NCI-H446 (cell line): Measurements from ENCODE around the gene EIF3D.

Experiments used
- DNase-seq, 2 experiments: peaks; one replicate each; lab custom pipeline; 2025; lab: John Stamatoyannopoulos, UW

The EIF3D gene

GRCh38 chr22:36467042-36467810 lies 61.7 kb downstream of the EIF3D start:
- no peak for DNase-seq

DNA sequence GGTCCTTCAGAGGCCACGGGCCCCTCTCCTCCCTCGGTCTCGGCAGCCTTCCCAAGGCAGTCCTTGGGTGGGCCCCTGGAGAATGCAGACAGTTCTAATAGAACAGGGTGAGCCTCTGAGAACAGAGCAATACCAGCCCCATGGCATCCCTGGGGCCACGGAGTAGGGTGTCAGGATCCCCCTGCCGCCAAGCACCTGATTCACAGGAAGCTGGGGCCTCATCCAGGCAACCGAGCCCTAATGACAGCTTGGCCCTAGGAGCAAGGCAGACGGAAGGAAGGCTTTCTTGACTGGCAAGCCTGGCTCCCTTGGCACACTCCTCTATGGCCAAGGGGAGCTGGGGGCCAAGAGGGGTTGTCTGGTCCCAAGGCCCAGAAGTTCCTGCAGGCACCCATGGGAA lies 62.7 kb downstream of the EIF3D start:
- no peak for DNase-seq

DNA sequence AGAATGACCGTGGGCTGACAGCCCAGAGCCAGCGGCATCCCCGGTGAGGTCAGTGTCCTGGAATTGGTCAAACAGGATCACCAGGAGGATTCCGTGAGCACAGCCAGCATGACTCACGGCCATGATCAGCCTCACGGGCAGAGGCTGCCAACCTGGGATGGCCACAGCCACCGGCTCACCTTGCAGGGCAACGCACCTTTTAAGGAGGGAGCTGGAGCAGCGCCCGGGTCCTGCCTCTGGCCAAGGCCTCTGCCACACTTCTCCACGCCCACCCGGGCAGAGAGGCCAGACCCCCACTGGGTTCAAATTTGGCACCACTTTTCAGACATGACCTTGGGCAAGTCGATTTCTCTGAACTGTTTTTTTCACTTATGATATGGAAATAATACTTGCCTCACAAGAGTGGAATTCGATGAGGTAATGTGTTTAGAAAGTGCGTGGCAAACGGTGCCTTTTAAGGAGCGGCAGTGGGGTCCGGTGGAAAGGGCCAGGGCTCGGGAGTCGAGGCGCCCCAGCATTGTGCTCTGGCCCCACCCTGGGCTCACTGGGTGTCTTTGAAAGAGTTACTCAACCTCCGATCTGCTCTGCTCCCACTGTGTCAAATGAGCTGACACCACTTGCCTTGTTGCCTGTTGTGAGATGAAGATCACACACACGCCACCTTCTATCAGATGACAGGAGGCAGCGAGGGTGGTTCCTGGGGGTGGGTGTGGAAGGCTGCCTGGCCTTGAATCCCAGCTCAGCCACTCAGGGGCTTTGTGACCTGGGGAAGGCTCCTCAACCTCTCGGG lies 63.5 kb downstream of the EIF3D start:
- no peak for DNase-seq

DNA sequence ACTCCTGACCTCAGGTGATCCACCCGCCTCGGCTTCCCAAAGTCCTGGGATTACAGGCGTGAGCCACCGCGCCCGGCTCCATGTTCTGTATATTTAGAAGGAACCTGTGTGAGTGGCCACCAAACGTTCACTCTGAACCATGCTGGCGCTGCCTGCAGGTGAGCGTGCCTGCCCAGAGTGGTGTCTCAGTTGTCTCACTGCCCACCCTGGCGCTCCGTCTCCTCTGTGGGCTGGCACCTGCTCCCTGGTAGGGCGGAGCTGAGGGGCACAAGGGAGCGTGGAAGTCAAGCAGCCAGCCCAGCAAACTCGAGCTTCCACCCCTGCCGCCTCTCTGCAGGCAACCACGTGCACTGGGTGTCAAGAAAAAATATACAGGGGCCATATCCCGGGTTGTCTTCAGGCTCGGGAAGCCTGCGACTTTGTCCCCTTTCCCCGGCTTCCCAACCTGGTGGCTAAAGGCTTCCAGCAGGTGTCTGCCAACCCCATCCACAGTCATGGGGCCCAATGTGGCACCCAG lies 64.2 kb downstream of the EIF3D start:
- DNase-seq, result no peak

- no peak for DNase-seq
Observed at GRCh38 chr22:36463783-36464184, 65.2 kb downstream of the EIF3D start.

GRCh38 chr22:36461665-36462649 lies 67.0 kb downstream of the EIF3D start:
- DNase-seq, result no peak
